Endodermal cell (in vitro differentiated cells): ENCODE data around the gene PDZRN4. TPM values are rescaled to one million over a fixed set of nuclear protein-coding genes. Genes with fewer than 3 reads are reported as not detected.

Experiments used
- DNase-seq: peaks from one replicate; pipeline ENCODE4 v3.0.0-alpha.2; 2017
- H3K27ac ChIP-seq: 2 replicates; pipeline ENCODE4 v1.5.1; 2013; ENCODE audit warnings: mild to moderate bottlenecking, low read depth, low read length, moderate library complexity
- H3K27me3 ChIP-seq: 2 replicates; pipeline ENCODE4 v1.6.1; 2013; ENCODE audit warnings: mild to moderate bottlenecking, low read length, moderate library complexity; ENCODE audit not compliant: insufficient read depth, control insufficient read depth, poor library complexity, severe bottlenecking
- H3K36me3 ChIP-seq: 2 replicates; pipeline ENCODE4 v1.7.0; 2013; ENCODE audit warnings: mild to moderate bottlenecking, low read length, moderate library complexity; ENCODE audit not compliant: control insufficient read depth, insufficient read depth
- H3K4me1 ChIP-seq: one replicate; pipeline ENCODE4 v1.7.0; 2013; ENCODE audit warnings: low read length; ENCODE audit not compliant: control insufficient read depth, insufficient read depth
- H3K4me3 ChIP-seq: 2 replicates; pipeline ENCODE4 v1.5.1; 2013; ENCODE audit warnings: mild to moderate bottlenecking, low read length, moderate library complexity
- H3K9ac ChIP-seq: 2 replicates; pipeline ENCODE4 v1.6.1; 2013; ENCODE audit warnings: mild to moderate bottlenecking, low read length, moderate library complexity; ENCODE audit not compliant: poor library complexity, severe bottlenecking; ENCODE audit errors: extremely low read depth
- H3K9me3 ChIP-seq: 2 replicates; pipeline ENCODE4 v1.6.1; 2013; ENCODE audit warnings: mild to moderate bottlenecking, low read length, moderate library complexity; ENCODE audit not compliant: control insufficient read depth
- H3K27ac Mint-ChIP-seq: 2 replicates; pipeline ENCODE4 v1.8.0; 2020; ENCODE audit warnings: mixed read lengths
- H3K27me3 Mint-ChIP-seq: 2 replicates; pipeline ENCODE4 v1.8.0; 2021; ENCODE audit warnings: mild to moderate bottlenecking, mixed read lengths; ENCODE audit not compliant: insufficient read depth
- H3K36me3 Mint-ChIP-seq: 2 replicates; pipeline ENCODE4 v1.8.0; 2020; ENCODE audit warnings: low read depth, mixed read lengths
- H3K4me1 Mint-ChIP-seq: 2 replicates; pipeline ENCODE4 v1.8.0; 2020; ENCODE audit warnings: mixed read lengths
- H3K4me3 Mint-ChIP-seq: 2 replicates; pipeline ENCODE4 v1.8.0; 2020; ENCODE audit warnings: mild to moderate bottlenecking, moderate library complexity, mixed read lengths
- H3K9me3 Mint-ChIP-seq: 2 replicates; pipeline ENCODE4 v1.8.0; 2020; ENCODE audit warnings: mild to moderate bottlenecking, mixed read lengths
- CTCF ChIP-seq: fragments of 200-600 bp; sonication (generic); conservative IDR thresholded peaks from 2 replicates; pipeline ENCODE4 v1.5.0; 2021; ENCODE audit warnings: antibody characterized with exemption, mild to moderate bottlenecking
- WGBS, 2 experiments: methylation state at CpG; one replicate each; pipeline versions ENCODE4 v1.1.5 to v1.1.7; 2013; ENCODE audit warnings: missing lambda C conversion rate in 2 of 2, mixed read lengths in 1 of 2; ENCODE audit not compliant: insufficient coverage in 1 of 2, insufficient read length in 1 of 2; 5-methylcytosine and 5-hydroxymethylcytosine counted together
- long read RNA-seq, 4 experiments: library from polyadenylated mRNA in 2 of 4; library from RNA in 1 of 4; library from capped mRNA in 1 of 4; stranded (forward) in 3 of 4; unstranded in 1 of 4; transcript quantifications; one replicate each; pipeline ENCODE4 v2.0.0, GENCODE V29; 2020 to 2021; ENCODE audit warnings: inconsistent platforms in 1 of 4
- polyA plus RNA-seq, 2 experiments: library from polyadenylated mRNA; stranded (reverse); fragments of 50-300 nt; gene quantifications; one replicate each; pipeline ENCODE4 v1.2.3, GENCODE V29; 2013
- total RNA-seq, 2 donors: library from RNA; stranded (reverse); fragmentation: NEBNext Ultra II Directional in 1 of 2; extraction: Animal tissue kit (Norgen Biotek cat#: 25700) in 1 of 2; gene quantifications; 2 replicates in 1 of 2; 3 replicates in 1 of 2; pipeline ENCODE4 v1.2.1, GENCODE V29; 2021

Gene PDZRN4
- 1 to 10 TPM; 1.6 to 1.9 TPM for total RNA-seq
- polyA plus RNA-seq (2013, experiment 1 of 2), result 3.0 TPM
- 3.4 TPM for polyA plus RNA-seq (2013, experiment 2 of 2)
- long read RNA-seq, experiment 1, partial matches to known transcripts, result 0 of 2 reads
- long read RNA-seq, experiment 1, other reads (novel, unspliced or antisense), result 1 of 2 reads
- long read RNA-seq, experiment 2, transcript PDZRN4-203 (8 exons, 3,041 nt), result major isoform, 24 of 24 reads
- long read RNA-seq, experiment 2, partial matches to known transcripts, result 0 of 24 reads
- long read RNA-seq, experiment 2, other reads (novel, unspliced or antisense), result 0 of 24 reads
- long read RNA-seq, experiment 3, transcript PDZRN4-203 (8 exons, 3,041 nt), result major isoform, 11 of 11 reads
- long read RNA-seq, experiment 3, partial matches to known transcripts, result 0 of 11 reads
- long read RNA-seq, experiment 3, other reads (novel, unspliced or antisense), result 0 of 11 reads
- long read RNA-seq, experiment 4, partial matches to known transcripts, result 3 of 3 reads
- long read RNA-seq, experiment 4, other reads (novel, unspliced or antisense), result 0 of 3 reads

GRCh38 chr12:41188058-41188840 is at the start of gene PDZRN4:
TSS of gene PDZRN4 (plus strand) at chr12:41188320.
- Mint-ChIP-seq H3K4me3 (peak within 1 kb of the TSS; percentile 44), H3K36me3 (no peaks in the 10 kb centered on the region), H3K9me3 (no peaks in the 10 kb centered on the region), H3K27me3 (peaks cover 54% of the 10 kb centered on the region), H3K4me1 (peaks cover 5% of the 10 kb centered on the region), H3K27ac (no peak within 1 kb of the TSS)
- Histone ChIP-seq H3K27me3 (peaks cover 40% of the 10 kb centered on the region), H3K9ac (no peak within 1 kb of the TSS), H3K4me3 (peak within 1 kb of the TSS; percentile 65), H3K27ac (no peak within 1 kb of the TSS), H3K36me3 (no peaks in the 10 kb centered on the region), H3K4me1 (peaks cover 3% of the 10 kb centered on the region), H3K9me3 (no peaks in the 10 kb centered on the region)
- WGBS, 2 experiments, result 5 to 18% methylated on average over 27 to 67 of the region's 67 CpGs
- peak; percentile 88 for DNase-seq
- TF ChIP-seq CTCF, result no peak

GRCh38 chr12:41140117-41140516 is 48.0 kb upstream of the PDZRN4 start:
- H3K27me3 Mint-ChIP-seq, result no peaks in the 10 kb centered on the region
- no peaks in the 10 kb centered on the region for H3K9me3 Mint-ChIP-seq
- no peak overlapping the region for H3K4me3 Mint-ChIP-seq
- no peak overlapping the region for H3K9ac ChIP-seq
- no peaks in the 10 kb centered on the region for H3K9me3 ChIP-seq
- no peaks in the 10 kb centered on the region for H3K36me3 ChIP-seq
- H3K4me1 ChIP-seq, result no peaks in the 10 kb centered on the region
- DNase-seq, result no peak
- no peaks in the 10 kb centered on the region for H3K36me3 Mint-ChIP-seq
- H3K4me3 ChIP-seq, result no peak overlapping the region
- no peak overlapping the region for H3K27ac ChIP-seq
- no peak overlapping the region for H3K27ac Mint-ChIP-seq
- no peaks in the 10 kb centered on the region for H3K4me1 Mint-ChIP-seq
- H3K27me3 ChIP-seq, result no peaks in the 10 kb centered on the region
- no peak for TF ChIP-seq CTCF

GRCh38 chr12:41141104-41141503 is 47.0 kb upstream of the PDZRN4 start:
- DNase-seq, result no peak
- no peaks in the 10 kb centered on the region for H3K9me3 ChIP-seq
- H3K36me3 Mint-ChIP-seq, result no peaks in the 10 kb centered on the region
- H3K27me3 Mint-ChIP-seq, result no peaks in the 10 kb centered on the region
- H3K27ac ChIP-seq, result no peak overlapping the region
- H3K9me3 Mint-ChIP-seq, result no peaks in the 10 kb centered on the region
- H3K27ac Mint-ChIP-seq, result no peak overlapping the region
- no peak for TF ChIP-seq CTCF
- no peak overlapping the region for H3K9ac ChIP-seq
- no peaks in the 10 kb centered on the region for H3K4me1 ChIP-seq
- H3K27me3 ChIP-seq, result no peaks in the 10 kb centered on the region
- H3K4me1 Mint-ChIP-seq, result no peaks in the 10 kb centered on the region
- no peaks in the 10 kb centered on the region for H3K36me3 ChIP-seq
- whole genome bisulfite sequencing, 2 experiments, result 85 to 86% methylated on average over 1 to 2 of the region's 2 CpGs
- no peak overlapping the region for H3K4me3 ChIP-seq
- H3K4me3 Mint-ChIP-seq, result no peak overlapping the region
